Measurements from ENCODE around the gene HDAC4.

HDAC4 gene

DNA sequence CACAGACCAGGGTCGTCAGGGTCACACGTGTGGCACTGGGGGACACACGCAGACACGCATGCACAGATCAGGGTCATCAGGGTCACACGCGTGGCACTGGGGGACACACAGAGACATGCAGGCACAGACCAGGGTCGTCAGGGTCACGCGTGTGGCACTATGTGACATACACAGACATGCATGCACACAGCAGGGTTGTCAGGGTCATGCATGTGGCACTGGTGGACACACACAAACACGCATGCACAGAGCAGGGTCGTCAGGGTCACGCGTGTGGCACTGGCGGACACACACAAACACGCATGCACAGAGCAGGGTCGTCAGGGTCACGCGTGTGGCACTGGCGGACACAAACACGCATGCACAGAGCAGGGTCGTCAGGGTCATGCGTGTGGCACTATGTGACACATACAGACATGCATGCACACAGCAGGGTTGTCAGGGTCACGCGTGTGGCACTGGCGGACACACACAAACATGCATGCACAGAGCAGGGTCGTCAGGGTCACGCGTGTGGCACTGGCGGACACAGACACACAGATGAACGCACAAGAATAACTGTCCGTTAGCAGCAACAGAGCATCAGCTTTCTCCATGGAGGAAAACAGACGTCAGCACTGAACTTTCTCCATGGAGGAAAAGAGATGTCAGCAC, 34.9 kb downstream of the HDAC4 start:
- no peak for DNase-seq

DNA sequence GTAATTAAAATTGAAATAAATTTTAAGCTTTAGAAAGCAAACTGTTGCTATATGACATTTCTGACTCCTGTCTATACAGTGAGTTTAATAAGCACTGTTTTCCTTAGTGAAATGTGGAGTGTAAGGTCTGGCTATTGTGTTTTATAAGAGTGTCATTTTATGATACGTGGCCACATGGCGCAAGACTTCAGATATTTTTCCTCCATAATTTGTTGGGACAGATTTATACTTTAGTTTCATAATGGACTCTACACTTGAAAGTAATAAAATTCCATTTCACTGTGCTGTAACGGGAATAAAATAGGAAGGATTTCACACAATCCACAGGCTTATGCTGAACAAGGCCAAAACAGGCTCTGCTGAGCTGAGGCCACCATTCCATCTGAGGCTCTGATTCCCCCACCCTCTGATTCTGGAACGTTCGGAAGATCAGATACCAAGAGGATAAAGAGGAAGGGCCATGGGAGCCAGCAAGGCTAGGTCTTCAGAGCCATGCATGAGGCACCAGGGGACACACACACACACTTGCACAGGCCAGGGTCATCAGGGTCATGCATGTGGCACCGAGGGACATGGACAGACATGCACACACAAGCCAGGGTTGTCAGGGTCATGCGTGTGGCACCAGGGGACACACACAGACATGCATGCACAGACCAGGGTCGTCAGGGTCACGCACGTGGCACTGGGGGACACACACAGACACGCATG, 35.6 kb downstream of the HDAC4 start:
- DNase-seq, result no peak

DNA sequence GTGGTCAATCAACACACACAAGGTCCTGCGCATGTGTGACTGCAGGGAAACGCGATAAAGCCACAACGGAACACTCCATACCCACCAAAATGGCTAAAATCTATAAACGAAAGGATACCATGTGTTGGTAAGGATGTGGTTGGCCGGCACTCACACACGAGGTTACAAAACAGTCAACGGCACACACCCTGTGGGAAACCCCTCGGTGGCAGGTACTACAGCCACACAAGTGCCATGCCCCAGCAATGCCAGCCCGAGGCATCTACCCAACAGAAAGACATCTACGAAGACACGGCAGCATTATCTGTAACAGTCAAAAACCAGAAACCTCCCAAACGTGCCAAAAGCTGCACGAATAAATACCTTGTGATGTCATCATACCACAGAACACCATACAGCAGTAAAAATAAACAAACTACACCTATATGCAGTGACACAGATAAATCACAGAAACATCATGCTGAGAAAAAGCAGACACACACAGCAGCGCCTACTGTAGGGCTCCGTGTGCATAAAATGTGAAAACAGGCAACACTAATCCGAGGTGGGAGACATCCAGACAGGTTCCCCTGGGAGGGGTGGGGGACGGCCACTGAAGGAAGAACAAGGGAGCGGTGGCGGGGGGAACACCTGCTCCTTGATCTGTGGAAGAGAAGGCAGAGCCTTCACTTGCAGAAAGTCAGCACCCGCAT, 36.7 kb downstream of the HDAC4 start:
- no peak for DNase-seq

DNA sequence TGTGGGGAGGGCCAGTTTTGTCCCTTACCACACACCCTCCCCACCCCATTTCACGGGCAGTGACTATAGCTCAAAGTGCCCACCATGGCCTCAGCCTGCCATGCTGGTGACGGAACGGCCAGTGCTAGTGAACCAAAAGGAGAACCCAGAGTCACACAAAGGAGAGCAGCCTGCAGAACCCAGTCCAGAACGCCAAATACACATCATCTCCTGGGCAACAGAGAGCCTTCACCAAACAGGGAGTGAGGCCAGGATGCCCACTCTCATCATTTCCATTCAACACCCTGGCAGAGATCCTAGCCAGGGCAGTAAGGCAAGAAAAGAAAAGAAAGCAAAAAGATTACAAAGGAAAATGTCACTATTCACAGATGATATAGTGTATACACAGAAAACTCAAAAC, 38.3 kb downstream of the HDAC4 start:
- no peak for DNase-seq

DNA sequence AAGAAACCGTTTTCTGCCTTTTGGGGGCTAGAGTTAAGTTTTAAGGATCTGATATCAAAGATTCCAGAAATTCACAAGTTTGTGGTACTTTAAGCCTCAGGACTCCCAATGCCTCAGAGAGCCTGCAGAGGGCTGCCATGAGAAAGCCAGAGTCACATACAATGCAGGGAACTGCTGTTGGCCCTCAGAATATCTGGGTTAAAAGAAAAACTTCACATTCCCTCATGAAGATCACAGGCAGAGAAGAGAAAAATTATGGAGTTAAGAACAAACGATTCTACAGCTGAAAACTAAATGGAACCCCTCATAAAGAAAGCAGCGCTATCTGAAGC, 39.5 kb downstream of the HDAC4 start:
- DNase-seq, result no peak

DNA sequence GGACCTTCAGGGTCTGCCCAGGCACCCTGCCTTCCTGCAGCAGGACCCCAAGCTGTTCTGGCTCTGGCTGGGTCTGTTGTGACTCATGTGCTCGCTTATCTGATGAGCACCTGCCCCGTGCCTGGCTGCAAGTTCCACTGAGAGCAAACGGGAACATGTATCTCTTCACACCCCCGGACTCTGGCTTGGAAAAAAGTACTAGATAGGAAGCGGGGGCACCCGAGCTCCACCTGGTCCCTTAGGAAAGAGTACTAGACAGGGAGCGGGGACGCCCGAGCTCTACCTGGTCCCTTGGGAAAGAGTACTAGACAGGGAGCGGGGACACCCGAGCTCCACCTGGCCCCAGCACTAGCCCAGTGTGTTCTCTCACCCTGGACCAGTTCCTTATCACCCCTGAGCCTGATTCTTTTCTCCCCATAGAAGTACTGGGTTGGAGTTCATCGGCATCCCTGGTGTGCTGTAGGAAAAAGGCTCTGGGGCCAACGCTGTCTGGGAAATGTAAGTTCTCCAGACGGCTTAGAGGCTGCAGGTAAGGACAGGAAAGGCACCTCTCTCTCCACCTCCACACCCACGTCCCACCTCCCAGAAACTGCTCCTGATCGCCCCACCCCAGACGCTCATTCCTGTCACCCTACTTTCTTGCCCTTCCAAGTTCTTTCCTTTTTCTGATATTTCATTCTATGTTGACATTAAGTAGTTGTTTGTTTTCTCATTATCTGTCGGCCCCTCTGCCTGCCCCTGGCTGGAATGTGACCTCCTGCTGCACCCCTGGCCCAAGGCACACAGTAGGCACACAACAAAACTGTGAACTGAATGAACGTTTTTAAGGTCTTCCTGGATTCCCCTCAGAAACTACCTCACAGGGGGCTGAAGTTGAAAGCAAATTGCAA, 40.2 kb downstream of the HDAC4 start:
- no peak for DNase-seq

DNA sequence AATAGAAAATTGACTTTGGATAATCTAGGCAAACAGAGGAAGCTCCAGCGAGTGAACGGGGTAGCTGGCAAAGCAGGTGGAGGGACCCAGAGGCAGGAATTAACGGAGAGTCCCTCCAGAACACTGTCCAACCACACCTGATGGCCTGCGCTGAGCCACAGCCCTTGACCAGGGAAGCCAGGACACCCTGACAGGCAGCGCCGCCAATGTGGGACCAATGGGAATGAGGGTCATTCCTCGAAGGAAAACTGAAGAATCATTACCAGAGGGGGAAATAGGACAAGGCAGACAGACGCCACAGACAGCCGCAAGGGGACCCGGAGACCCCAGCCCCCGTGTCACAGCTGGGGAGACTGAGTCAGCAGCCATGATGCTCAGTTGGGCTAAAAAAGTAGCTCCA, 40.8 kb downstream of the HDAC4 start:
- DNase-seq, result no peak

DNA sequence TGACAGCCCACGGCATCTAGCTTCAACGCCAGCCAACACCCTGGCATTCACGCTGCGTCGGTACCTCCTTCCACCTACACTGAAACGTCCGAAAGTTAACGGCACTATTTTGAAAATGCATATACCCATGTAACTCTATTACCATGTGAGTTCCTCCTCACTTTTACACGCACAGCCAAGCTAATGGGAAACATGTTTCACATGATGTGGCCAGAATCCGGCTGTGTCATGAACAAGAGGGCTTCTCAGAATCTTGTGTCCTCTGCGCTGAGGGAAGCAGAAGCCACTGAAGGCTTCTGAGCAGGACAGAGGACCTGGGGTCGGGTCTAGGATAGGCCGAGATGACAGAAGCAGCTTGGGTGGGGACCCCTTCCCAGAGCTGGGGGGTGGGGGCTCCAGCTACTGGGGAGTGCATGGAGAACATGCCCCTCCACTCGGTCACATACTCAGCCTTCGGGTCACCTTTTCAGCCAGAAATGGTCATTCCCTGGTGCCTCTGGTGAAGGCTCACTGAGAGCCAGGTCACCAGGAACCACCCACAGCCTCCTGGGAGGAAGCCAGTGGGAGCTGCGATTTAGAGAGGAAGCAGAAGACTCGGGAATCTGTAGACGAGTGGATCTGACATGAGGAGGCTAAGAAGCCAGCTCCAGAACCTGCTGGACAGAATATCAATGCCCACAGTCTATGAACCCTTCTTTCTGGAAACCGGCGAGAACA, 41.5 kb downstream of the HDAC4 start:
- DNase-seq, result no peak

DNA sequence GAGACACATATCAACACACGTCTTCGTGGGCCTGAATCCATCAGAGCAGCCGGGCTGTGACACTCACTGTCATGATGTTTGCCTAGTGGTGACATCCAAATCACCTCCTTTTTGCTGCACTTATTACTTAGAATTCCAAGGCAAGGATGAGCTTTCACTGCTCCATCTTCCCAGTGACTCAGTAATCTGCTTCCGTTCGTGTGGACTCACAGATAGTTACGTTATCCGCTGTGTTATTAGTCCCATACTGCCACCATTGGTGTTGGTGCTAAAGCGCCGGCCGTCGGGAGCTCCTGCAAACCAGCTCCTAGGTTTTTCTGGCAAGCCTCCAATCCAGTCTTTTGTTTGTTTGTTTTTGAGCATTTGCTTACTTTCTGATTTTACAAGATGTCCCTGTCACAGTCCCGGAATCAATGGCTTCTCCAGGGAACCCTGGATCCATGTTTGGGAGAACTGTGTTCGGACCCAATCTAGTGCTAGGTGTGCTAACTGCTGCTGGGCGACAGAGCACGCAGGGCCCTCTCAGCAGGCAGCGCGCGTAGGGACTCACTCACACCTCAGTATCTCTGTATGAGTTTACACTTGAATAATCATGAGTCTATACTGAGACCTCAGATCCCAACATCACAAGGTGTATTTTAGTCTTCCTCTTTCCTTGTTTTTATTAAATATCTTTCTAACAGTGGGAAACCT, 42.6 kb downstream of the HDAC4 start:
- DNase-seq, result no peak

DNA sequence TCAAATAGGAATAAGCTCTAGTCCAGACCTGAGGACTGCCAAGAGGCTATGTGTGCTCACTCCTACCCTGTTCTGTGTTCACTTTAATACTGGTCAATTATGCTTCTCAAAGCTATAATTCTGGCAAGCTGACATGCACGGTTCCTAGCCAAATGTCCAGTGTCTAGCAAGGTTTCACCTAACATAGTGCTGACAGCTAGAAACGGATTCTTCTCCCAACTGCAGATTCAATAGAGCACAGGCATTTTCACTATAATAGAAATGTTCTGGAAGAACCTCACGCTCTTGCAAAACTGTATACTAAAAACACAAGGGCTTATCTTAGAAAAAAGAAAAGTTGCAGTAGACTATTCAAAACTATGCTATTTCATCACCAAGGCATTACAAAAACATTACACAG, 45.1 kb downstream of the HDAC4 start:
- no peak for DNase-seq

DNA sequence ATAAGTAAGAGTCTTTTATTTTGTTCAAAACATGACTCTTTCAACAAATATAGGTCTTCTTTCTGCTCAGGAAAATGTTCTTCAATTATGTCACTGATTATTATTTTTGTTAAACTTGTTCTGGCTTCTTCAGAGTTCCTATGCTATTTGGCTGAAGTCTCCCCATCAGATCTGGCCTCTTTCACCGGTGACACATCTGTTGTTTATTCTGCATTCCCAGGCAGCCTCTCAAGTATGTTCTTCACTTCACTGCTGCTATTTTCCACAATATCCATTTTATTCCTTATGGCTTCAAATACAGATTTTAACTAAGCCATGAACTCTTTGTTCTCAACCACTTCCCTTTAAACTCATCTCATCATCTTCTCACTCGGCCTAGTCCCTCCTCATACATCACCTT, 45.7 kb downstream of the HDAC4 start:
- DNase-seq, result no peak

DNA sequence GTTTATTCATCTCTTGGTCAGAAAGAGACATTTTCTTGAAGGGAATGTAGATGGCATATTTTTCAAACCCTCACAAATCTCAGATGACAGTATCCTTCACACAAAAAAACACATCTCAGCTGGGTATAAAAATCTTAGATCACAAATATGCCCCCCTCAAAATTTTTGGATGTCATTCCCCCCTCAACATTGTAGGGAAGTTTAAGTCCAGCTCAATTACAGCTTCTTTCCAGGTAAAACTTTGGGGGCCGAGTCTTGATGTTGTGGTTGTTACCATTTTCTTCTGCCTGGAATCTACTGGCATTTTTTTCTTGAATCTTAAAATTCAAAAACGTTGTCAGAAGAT, 46.1 kb downstream of the HDAC4 start:
- DNase-seq, result no peak

DNA sequence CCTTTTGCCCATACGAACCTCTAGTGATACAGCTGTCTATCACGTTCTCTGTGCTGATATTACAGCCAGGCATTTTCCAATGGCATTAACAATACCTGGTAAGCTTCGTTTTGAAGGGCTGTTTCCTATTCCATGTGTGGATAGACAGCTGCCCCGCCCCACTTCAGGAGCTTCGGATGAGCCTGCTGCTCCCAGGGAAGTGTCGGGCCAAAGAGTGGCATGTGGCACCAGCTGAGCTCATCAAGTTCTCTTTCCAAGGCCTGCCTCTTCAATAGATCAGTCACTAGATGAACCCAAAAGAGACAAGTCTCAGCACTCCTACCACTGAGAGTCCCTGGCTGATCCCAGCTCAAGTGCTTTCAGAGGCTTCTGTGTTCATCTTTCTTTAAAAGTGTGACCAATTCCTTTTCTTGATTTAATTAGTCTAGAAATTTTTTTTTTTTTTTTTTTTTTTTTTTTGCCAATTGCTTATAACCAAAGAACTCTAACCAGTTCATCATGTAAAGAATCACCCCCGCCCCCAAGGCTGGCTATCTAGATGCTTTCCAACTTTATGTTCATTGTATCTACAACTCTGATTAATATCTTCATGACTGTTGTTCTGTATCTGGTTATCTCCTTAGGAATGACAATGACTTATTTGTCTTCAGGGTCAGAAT, 46.6 kb downstream of the HDAC4 start:
- no peak for DNase-seq

DNA sequence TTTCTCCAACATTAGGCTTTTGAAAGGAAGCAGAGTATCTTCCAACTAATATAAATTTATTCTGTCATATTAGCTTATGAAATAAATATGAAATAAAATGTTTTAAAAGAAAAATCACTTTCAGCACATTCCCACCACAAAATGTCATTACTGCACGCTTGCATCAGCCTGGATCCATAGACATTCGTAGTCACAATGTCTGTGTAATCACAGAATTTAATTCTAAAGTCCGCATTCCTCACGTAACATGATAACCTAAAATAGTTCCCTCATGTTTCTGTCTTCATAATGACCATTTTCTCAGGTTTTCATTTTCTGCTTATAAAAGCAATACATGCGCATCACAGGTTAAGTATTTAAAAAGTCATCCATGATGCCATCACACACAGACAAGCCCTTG, 47.1 kb downstream of the HDAC4 start:
- no peak for DNase-seq

DNA sequence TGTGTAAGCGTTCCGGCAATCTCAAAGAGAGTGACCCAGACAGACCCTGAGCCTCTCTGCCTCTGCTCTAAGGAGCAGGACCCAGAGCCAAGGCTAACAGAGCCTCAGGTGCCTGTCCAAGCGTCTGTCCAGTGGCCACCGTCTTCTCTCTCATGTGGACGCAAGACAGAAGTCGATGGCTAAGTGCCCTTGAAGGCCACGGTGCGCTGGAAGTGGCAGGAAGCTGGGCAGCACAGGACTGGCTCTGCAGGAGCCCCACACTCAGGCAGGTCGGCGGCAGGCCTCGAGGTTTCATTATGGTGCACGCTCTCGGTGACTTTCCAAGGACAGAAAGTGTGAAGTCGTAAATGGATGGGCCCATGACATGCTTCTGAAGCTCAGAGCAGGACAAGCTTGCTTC, 49.1 kb downstream of the HDAC4 start:
- DNase-seq, result no peak

DNA sequence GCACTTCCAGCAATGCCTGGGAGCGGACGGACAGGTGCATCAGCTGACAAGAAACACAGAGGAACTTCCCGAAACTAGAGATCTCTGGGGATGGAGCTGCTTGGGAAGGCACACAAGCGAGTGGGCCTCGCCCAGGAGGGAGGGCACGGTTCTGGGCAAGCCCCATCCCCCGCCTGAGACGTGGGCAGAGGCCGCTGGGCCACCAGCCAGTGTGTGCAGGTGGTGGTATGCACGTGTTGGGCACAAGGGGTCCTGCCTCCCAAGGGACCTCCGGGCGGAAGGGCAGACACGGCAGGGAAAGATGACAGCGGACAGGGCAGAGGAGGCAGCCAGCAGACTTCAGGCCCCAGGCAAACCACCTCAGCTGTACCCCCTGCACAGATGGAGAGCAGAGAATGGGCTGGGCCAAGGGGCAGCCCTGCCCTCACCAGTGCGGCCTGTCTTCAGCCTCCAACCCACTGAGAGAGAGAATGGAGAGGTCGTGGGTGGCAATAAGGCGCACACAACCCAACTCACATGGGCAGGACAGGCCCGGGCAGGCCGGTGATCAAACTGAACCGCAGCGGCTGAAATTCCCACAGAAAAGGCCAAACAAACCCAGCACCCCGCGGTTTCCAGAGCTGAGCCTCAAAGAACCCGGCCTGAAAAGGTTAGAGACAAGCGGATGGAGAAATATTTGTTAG, 51.2 kb downstream of the HDAC4 start:
- DNase-seq, result no peak

DNA sequence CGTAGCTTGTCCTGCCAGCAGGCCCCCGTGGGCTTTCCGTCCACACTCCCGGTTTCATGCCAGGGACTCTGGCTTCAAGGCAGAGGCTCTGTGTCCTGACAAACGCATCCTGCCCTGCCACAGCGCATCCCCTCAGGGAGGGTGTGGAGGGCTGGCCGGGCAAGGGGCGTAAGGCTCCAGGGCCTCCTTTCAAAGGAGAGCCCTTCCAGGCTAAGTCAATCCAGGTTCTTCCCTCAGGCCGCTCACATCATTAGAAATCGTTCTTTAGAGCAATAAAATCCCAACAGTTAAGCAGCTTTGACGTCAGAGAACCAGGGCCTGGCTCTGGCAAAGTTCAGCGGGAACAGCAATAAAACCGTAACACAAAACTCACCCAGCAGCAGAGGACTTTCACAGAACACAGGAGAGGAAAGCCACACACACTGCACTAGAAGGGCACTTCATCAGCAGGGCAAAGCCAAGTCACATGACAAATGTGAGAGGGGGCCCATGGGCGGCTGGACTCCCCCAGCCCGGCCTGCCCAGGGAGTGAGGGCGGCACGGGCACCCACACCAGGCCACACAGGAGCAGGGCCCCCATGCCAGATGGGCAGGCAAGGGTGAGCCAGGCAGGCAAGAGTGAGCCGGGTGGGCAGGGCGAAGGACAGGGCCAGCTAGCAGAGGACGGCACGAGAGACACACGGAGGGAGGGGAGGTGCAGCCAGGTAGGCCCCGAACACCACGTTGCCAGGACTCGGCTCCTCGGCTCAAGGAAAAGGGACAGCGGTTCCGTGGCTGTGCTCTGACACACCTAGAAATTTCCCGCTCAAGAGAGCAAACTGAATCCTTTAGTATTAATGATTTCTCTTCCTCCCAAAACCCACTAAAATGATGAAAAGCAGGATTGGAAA, 52.0 kb downstream of the HDAC4 start:
- DNase-seq, result no peak

DNA sequence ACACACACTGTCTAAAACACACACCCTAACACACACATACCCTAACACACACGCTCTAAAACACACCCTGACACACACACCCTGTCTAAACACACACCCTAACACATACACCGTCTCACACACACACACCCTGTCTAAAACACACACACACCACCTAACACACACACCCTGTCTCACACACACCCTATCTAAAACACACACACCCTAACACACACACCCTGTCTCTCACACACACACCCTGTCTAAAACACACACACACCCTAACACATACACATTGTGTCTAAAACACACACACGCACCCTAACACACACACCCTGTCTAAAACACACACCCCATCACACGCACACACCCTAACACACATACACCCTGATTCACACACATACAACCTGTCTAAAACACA, 54.1 kb downstream of the HDAC4 start:
- no peak for DNase-seq

DNA sequence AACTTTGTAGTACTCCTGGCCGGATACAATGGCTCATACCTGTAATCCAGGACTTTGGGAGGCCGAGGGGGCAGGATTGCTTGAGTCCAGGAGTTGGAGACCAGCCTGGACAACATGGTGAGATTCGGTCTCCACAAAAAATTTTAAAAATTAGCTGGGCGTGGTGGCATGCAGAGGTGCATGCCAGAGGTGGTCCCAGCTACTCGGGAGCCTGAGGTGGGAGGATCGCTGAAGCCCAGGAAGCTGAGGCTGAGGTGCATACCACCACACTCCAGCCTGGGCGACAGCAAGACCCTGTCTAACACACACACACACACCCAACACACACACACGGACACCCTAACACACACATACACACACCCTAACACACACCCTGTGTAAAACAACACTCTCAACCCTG, 55.6 kb downstream of the HDAC4 start:
- DNase-seq, result no peak

DNA sequence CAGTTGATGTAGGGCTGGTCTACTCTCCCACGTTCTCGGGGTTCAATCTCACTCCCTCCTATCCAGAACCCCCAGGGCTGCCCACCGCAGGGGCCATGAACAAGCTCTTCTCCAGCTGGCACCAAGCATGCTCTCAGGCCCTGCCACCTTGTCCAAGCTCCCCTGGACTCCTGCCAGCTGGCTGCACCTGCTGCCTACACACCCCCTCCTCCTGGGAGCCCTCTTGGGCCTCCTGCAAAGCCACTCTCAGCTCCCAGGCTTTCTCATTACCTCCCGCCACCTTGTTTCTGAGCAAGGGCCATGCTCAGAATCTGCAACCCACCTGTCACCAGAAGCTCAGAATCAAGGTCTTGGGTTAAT, 56.0 kb downstream of the HDAC4 start:
- DNase-seq, result no peak
